Measurements from ENCODE around the gene SLCO1A2. TPM values are rescaled to one million over a fixed set of nuclear protein-coding genes. Genes with fewer than 3 reads are reported as not detected.

The SLCO1A2 gene
- total RNA-seq, 1 donor from 2014 or later = not detected

DNA sequence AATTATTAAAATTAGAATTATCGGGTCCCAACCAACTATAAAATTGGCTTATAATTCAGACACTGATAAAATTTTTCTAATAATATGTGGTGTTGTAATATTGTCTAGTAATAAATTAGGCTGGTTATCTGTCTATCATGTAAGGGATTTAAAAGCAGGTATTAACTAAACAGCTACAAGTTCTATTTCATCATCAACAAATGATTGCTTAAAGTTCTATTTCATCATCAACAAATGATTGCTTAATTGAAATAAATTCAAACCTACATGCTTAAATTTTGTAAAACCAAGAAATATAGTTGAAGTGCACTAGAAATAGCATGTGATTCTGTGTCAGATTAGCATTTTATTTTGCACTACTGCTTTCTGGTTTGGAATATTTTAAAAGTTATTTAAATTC, 34.1 kb downstream of the SLCO1A2 start:
- Mint-ChIP-seq H3K27ac (no peak overlapping the region), H3K27me3 (ENCODE audit: insufficient read depth) (peaks cover 8% of the 10 kb centered on the region), H3K36me3 (ENCODE audit: low read depth) (no peaks in the 10 kb centered on the region), H3K4me3 (no peak overlapping the region), H3K4me1 (ENCODE audit: low read depth) (no peaks in the 10 kb centered on the region), H3K9me3 (no peaks in the 10 kb centered on the region)
- intact Hi-C loops (cut with micrococcal nuclease) = no loop called here
- DNase-seq (ENCODE audit: low spot score) = no peak

DNA sequence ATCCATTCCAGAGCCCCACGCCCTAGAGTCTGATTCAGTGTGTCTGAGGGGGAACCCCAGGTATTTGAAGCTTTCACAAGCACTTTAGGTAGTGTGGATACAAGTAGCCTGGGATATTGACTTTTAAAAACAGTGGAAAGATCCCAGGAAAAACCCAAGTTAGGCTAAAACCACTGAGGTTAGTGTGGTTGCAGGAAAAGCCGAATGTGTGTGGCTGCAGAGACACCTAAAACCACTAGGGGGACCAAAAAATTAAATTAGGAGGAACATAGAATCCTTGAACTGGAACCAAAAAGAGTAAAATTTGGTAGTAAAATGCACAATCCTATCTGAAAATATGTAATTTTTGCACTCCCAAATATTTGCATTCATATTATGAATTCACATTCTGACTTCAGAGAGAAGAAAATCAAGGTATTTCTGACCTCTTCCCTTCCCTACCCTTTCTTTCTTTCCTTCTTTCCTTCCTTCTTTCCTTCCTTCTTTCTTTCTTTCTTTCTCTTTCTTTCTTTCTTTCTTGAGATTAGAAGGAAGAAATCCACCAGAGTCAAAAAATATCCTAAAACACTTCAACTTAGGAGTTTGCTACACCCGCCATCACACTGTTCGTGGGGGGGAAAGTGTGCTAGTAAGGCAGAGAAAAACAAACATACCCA, 37.8 kb downstream of the SLCO1A2 start:
- intact Hi-C loops (cut with micrococcal nuclease) = loop anchor here (1.0 kb wide), 1 partner anchor 383 kb away; no protein-coding TSS in a partner anchor
- Mint-ChIP-seq H3K9me3 (no peaks in the 10 kb centered on the region), H3K27ac (no peak overlapping the region), H3K4me3 (no peak overlapping the region), H3K4me1 (ENCODE audit: low read depth) (no peaks in the 10 kb centered on the region), H3K27me3 (ENCODE audit: insufficient read depth) (peaks cover 14% of the 10 kb centered on the region), H3K36me3 (ENCODE audit: low read depth) (no peaks in the 10 kb centered on the region)
- DNase-seq (ENCODE audit: low spot score) = no peak

DNA sequence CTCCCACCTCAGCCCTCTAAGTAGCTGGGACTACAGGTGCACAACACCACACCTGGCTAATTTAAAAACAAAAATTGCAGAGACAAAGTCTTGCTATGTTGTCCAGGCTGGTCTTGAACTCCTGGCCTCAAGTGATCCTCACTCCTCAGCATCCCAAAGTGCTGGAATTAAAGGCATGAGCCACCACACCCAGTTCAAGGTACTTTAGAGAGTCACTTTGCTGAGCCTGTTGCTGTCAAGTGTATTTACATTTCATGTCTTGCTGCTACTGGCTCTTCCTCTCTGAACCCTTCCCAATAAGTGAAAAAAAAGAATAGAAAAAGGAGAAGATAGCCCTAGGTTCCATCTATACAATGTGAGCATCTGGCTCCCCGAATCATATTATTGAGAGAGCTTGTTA, 38.4 kb downstream of the SLCO1A2 start:
- no peak for DNase-seq (ENCODE audit: low spot score)
- Mint-ChIP-seq H3K27me3 (ENCODE audit: insufficient read depth) (peaks cover 12% of the 10 kb centered on the region), H3K4me1 (ENCODE audit: low read depth) (no peaks in the 10 kb centered on the region), H3K27ac (no peak overlapping the region), H3K4me3 (no peak overlapping the region), H3K9me3 (no peaks in the 10 kb centered on the region), H3K36me3 (ENCODE audit: low read depth) (no peaks in the 10 kb centered on the region)
- intact Hi-C loops (cut with micrococcal nuclease) = no loop called here

DNA sequence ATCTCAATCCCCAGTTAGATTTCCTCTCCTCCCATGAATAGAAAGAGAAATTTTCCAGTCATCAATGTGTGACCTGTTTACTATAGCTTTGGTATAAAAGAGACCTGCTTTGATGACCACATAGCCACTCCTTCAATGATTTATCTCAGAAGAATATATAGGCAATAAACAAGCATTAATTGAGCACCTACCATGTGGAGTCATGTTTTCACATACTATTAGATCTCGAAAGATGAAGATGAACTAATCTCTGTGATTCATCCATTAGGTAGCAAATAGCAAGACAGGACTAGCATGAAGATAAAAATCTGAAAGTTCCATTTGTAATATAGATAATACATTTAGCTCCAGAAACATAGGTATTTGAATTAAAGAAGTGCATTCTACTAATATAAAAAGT, 40.5 kb downstream of the SLCO1A2 start:
- no peak for DNase-seq (ENCODE audit: low spot score)
- Mint-ChIP-seq H3K9me3 (no peaks in the 10 kb centered on the region), H3K4me3 (no peak overlapping the region), H3K4me1 (ENCODE audit: low read depth) (no peaks in the 10 kb centered on the region), H3K27ac (no peak overlapping the region), H3K27me3 (ENCODE audit: insufficient read depth) (peaks cover 12% of the 10 kb centered on the region), H3K36me3 (ENCODE audit: low read depth) (no peaks in the 10 kb centered on the region)
- intact Hi-C loops (cut with micrococcal nuclease) = no loop called here

DNA sequence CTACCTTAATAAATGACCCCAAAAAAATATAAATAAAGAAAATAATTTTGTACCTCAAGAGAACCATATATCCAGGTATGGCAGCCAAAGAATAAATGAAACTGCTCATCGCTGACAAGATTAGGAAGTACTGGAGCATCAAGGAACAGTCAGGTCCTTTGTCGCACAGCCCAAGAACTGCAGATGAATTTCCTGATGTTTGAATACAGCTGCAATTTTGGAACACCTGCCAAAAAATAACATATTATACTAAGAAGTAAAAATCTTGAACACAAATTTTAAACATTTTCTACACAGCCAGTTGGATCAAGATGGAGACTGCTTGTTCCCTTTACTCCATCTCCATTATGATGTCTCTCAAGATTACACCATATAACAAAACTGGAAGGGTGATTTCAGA, 42.6 kb downstream of the SLCO1A2 start:
- intact Hi-C loops (cut with micrococcal nuclease) = no loop called here

DNA sequence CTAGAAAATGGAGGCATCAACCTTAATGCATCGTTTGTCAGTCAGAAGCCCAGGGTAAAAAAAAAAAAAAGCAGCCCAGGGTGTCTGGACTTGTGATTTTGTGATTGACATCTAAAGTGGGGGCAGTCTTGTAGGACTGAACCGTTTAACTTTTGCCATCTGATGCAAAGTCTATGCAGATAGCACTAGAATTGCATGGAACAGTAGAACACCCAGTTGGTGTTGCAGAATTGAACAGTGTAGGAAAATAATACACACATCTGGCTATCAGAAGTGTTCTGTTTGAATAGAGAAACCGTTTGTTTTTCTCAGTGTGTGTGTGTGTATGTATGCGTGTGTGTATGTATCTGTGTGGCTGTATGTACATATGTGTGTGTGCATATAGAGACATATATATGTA, 45.0 kb downstream of the SLCO1A2 start:
- H3K27me3 Mint-ChIP-seq (ENCODE audit: insufficient read depth) = peaks cover 7% of the 10 kb centered on the region
- intact Hi-C loops (cut with micrococcal nuclease) = no loop called here
- no peak for DNase-seq (ENCODE audit: low spot score)

More for the DNA sequence above, 42.6 kb downstream of the SLCO1A2 start:
- H3K36me3 Mint-ChIP-seq (ENCODE audit: low read depth) = no peaks in the 10 kb centered on the region
- H3K27ac Mint-ChIP-seq = no peak overlapping the region
- no peaks in the 10 kb centered on the region for H3K4me1 Mint-ChIP-seq (ENCODE audit: low read depth)
- DNase-seq (ENCODE audit: low spot score) = no peak
- peaks cover 13% of the 10 kb centered on the region for H3K27me3 Mint-ChIP-seq (ENCODE audit: insufficient read depth)
- no peaks in the 10 kb centered on the region for H3K9me3 Mint-ChIP-seq
- no peak overlapping the region for H3K4me3 Mint-ChIP-seq

DNA sequence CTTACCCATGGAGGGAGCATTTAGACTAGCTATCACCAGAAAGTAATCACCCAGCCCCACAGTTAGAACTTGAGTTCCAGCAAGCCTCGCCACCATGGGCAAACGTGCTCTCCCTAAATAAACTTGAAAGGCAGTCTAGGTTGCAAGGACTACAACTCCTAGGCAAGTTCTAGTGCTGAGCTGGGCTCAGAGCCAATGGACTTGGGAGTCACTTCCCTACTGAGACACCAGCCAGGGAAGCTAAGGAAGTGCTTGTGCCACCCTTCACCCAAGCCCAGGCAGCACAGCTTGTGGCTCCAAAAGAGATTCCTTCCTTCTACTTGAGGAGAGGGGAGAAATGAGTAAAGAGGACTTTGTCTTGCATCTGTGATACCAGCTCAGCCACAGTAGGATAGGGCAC, 57.9 kb downstream of the SLCO1A2 start:
- H3K27me3 Mint-ChIP-seq (ENCODE audit: insufficient read depth) = peaks cover 5% of the 10 kb centered on the region
- H3K4me1 Mint-ChIP-seq (ENCODE audit: low read depth) = no peaks in the 10 kb centered on the region
- no peaks in the 10 kb centered on the region for H3K9me3 Mint-ChIP-seq
- H3K4me3 Mint-ChIP-seq = no peak overlapping the region
- no peak overlapping the region for H3K27ac Mint-ChIP-seq
- DNase-seq (ENCODE audit: low spot score) = no peak
- intact Hi-C loops (cut with micrococcal nuclease) = no loop called here
- no peaks in the 10 kb centered on the region for H3K36me3 Mint-ChIP-seq (ENCODE audit: low read depth)

More for the DNA sequence above, 45.0 kb downstream of the SLCO1A2 start:
- Mint-ChIP-seq H3K4me3 (no peak overlapping the region), H3K27ac (no peak overlapping the region), H3K9me3 (no peaks in the 10 kb centered on the region), H3K36me3 (ENCODE audit: low read depth) (no peaks in the 10 kb centered on the region), H3K4me1 (ENCODE audit: low read depth) (no peaks in the 10 kb centered on the region)

DNA sequence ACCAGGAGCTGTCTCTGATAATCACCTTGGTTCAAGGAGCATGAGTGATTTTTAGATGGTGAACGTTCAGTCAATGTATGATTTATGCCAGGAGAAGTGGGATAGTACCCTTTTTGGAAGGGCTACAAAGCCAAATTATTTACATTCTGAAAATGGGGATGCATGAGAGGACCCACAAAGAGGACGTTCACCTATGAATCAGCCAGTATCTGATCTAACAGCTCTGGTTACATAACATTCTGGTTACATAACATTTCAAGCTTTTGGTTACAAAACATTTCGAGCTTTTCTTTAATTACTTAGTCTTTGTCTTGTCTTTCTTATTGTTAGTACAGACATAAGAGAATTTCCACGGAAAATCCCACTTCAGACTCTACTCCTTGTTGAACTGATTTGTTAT, 68.8 kb downstream of the SLCO1A2 start:
- no peak overlapping the region for H3K27ac Mint-ChIP-seq
- DNase-seq (ENCODE audit: low spot score) = no peak
- no peaks in the 10 kb centered on the region for H3K4me1 Mint-ChIP-seq (ENCODE audit: low read depth)
- intact Hi-C loops (cut with micrococcal nuclease) = no loop called here
- no peaks in the 10 kb centered on the region for H3K9me3 Mint-ChIP-seq
- no peak overlapping the region for H3K4me3 Mint-ChIP-seq
- no peaks in the 10 kb centered on the region for H3K27me3 Mint-ChIP-seq (ENCODE audit: insufficient read depth)
- no peaks in the 10 kb centered on the region for H3K36me3 Mint-ChIP-seq (ENCODE audit: low read depth)

DNA sequence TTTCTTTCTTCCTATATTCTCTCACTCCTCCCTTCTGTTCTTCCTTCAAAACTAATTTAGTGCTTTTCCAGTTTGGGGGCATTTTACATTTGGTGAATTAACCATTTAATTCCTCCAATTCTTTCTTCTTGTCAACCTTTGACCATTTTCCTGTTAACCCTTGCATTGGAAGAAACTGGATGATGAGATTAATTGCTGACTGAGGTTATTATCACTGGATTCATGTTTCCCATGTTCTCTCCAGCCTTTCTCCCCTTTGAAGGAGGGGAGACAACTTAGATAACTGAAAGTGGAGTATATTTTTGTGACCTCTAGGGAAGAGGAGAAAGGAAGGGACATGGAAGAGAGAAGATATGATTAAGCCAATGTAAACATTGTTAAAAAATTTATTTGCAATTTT, 70.5 kb downstream of the SLCO1A2 start:
- Mint-ChIP-seq H3K36me3 (ENCODE audit: low read depth) (no peaks in the 10 kb centered on the region), H3K27me3 (ENCODE audit: insufficient read depth) (no peaks in the 10 kb centered on the region), H3K9me3 (no peaks in the 10 kb centered on the region), H3K27ac (no peak overlapping the region), H3K4me1 (ENCODE audit: low read depth) (no peaks in the 10 kb centered on the region), H3K4me3 (no peak overlapping the region)
- DNase-seq (ENCODE audit: low spot score) = no peak
- intact Hi-C loops (cut with micrococcal nuclease) = no loop called here

DNA sequence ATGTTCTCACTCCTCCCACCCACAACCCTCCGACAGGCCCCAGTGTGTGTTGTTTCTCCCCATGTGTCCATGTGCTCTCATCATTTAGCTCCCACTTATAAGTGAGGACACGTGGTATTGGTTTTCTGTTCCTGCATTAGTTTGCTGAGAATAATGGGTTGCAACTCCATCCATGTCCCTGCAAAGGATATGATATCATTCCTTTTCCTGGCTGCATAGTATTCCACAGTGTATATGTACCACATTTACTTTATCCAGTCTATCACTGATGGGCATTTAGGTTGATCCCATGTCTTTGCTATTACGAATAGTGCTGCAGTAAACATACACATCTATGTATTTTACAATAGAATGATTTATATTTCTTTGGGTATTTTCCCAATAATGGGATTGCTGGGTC, 77.5 kb downstream of the SLCO1A2 start:
- no peak for DNase-seq (ENCODE audit: low spot score)
- Mint-ChIP-seq H3K9me3 (peaks cover 3% of the 10 kb centered on the region), H3K36me3 (ENCODE audit: low read depth) (no peaks in the 10 kb centered on the region), H3K27me3 (ENCODE audit: insufficient read depth) (no peaks in the 10 kb centered on the region), H3K4me3 (no peak overlapping the region), H3K27ac (no peak overlapping the region), H3K4me1 (ENCODE audit: low read depth) (no peaks in the 10 kb centered on the region)
- intact Hi-C loops (cut with micrococcal nuclease) = no loop called here

DNA sequence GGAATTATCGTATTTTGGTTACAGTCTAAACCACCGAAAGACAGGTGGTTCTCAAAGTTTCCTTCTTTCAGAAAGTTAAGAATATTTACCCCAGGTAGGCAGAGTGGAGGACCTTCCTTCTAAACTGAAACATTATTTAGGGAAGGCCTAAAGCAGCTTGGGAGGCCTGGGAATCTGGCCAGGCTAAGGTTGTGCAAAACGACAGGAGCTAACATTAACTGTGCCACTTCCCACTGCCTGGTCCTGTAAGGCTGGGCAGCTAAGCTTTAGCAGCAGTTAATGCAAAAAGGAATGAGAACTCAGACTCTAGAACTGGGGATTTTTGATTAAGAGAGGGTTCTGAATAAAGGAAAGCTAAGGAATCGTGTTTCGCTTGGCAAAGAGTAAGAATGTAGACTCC, 82.6 kb downstream of the SLCO1A2 start:
- H3K36me3 Mint-ChIP-seq (ENCODE audit: low read depth) = no peaks in the 10 kb centered on the region
- H3K27me3 Mint-ChIP-seq (ENCODE audit: insufficient read depth) = no peaks in the 10 kb centered on the region
- no peak overlapping the region for H3K27ac Mint-ChIP-seq
- no peak for DNase-seq (ENCODE audit: low spot score)
- peaks cover under 1% of the 10 kb centered on the region for H3K9me3 Mint-ChIP-seq
- H3K4me1 Mint-ChIP-seq (ENCODE audit: low read depth) = no peaks in the 10 kb centered on the region
- intact Hi-C loops (cut with micrococcal nuclease) = no loop called here
- no peak overlapping the region for H3K4me3 Mint-ChIP-seq

DNA sequence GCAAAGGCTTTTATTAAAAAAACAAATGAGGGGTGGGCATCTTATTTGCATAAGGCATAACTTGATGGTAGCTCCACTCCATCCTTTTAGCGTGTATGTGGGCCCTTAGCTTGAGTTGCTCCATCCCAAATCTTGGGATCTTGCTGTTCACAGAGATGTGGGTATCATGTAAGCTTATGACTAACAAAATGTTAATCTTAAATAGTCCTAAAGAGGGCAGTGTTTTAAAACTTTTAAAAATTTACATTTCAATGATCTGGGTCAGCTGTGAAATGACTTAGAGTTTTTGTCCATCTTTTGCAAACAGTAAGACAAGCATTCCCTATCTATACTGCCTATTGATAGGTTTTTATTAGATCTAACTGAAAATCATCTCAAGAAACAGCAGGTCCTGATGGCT, 86.0 kb downstream of the SLCO1A2 start:
- Mint-ChIP-seq H3K4me3 (no peak overlapping the region), H3K4me1 (ENCODE audit: low read depth) (no peaks in the 10 kb centered on the region), H3K27me3 (ENCODE audit: insufficient read depth) (peaks cover 2% of the 10 kb centered on the region), H3K9me3 (no peaks in the 10 kb centered on the region), H3K27ac (no peak overlapping the region), H3K36me3 (ENCODE audit: low read depth) (no peaks in the 10 kb centered on the region)
- DNase-seq (ENCODE audit: low spot score) = no peak
- intact Hi-C loops (cut with micrococcal nuclease) = loop anchor here (1.0 to 2.0 kb wide), 2 partner anchors 188 to 432 kb away; partner anchors contain the start of gene PYROXD1

DNA sequence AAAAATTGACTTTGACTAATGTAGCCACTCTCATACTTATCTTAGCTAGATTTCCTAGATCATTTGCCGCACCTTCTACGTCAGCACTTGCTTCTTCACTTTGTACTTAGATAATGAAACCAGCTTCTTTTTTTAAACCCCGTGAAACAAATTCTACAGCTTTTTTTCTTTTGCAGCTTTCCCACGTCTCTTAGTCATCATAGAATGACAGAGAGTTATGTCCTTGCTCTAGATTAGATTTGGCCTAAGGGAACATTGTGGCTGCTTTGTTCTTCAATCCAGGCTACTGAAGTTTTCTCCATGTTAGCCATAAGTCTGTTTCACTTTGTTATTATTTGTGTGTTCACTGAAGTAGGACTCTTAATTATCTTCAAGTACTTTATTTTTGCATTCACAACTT, 94.9 kb downstream of the SLCO1A2 start:
- intact Hi-C loops (cut with micrococcal nuclease) = no loop called here
- Mint-ChIP-seq H3K4me1 (ENCODE audit: low read depth) (no peaks in the 10 kb centered on the region), H3K4me3 (no peak overlapping the region), H3K27me3 (ENCODE audit: insufficient read depth) (no peaks in the 10 kb centered on the region), H3K36me3 (ENCODE audit: low read depth) (no peaks in the 10 kb centered on the region), H3K27ac (no peak overlapping the region), H3K9me3 (no peaks in the 10 kb centered on the region)
- no peak for DNase-seq (ENCODE audit: low spot score)

DNA sequence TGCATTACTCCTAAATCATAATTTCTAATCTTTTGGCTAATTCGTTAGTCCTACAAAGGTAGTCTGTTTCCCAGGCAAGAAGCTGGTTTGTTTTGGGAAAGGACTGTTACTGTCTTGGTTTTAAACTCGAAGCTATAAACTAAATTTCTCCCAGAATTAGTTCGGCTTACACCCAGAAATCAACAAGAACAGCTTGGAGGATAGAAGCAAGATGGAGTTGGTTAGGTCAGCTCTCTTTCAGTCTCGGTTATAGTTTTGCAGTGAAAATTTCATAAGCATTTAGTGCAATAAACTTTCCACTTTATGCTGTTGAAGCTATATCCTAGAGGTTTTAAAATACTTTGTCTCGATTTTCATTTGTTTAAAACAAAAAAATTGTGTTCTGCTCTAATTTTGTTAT, 100.3 kb downstream of the SLCO1A2 start:
- Mint-ChIP-seq H3K4me1 (ENCODE audit: low read depth) (no peaks in the 10 kb centered on the region), H3K9me3 (no peaks in the 10 kb centered on the region), H3K27ac (no peak overlapping the region), H3K27me3 (ENCODE audit: insufficient read depth) (no peaks in the 10 kb centered on the region), H3K36me3 (ENCODE audit: low read depth) (no peaks in the 10 kb centered on the region), H3K4me3 (no peak overlapping the region)
- no peak for DNase-seq (ENCODE audit: low spot score)
- intact Hi-C loops (cut with micrococcal nuclease) = no loop called here

Data from activated T-helper 1 cell treated with anti-CD3 and anti-CD28 coated beads, Interleukin-12 subunit alpha, Interleukin-12 subunit beta, Interleukin-2, Interleukin-4 antibody, amounts not matched to agents 30 ng/mL and 10 ng/mL and 1 ng/mL, durations not matched to agents 14 hours and 24 hours and 36 hours (primary cell).